ENCODE measurements around the gene LINGO3. TPM values are rescaled to one million over a fixed set of nuclear protein-coding genes. Genes with fewer than 3 reads are reported as not detected.

The LINGO3 gene
- total and polyA plus RNA-seq, 2 of the 8 experiments (the other 6 are each of a cell fraction or from before 2014, with no cell fraction given) = 0.59 TPM; not detected in 1

- TF ChIP-seq KDM4A (IDR thresholded peaks at IDR 0.05; ENCODE audit: low read depth, low read length, severe bottlenecking) (no peak), TCF12 (IDR thresholded peaks at IDR 0.05; ENCODE audit: low read depth, low read length) (no peak), NANOG (IDR thresholded peaks at IDR 0.05; ENCODE audit: insufficient read depth, low read depth, low read length, poor library complexity, severe bottlenecking) (no peak), HDAC6 (IDR thresholded peaks at IDR 0.05; ENCODE audit: low read depth, low read length) (no peak), CEBPB (IDR thresholded peaks at IDR 0.05; ENCODE audit: low read depth, low read length) (no peak), ASH2L (IDR thresholded peaks at IDR 0.05; ENCODE audit: low read length) (no peak), SRF (IDR thresholded peaks at IDR 0.05; ENCODE audit: low read depth, low read length) (no peak), RAD21 (IDR thresholded peaks at IDR 0.05 in 1 of 2, conservative IDR thresholded peaks at IDR 0.05 in 1 of 2; ENCODE audit: low read depth in 2 of 2, low read length in 2 of 2) (no peak), KDM1A (IDR thresholded peaks at IDR 0.05; ENCODE audit: borderline replicate concordance, low read length) (no peak), POLR2AphosphoS5 (IDR thresholded peaks at IDR 0.05; ENCODE audit: low read depth, low read length) (no peak), TAF7 (optimal IDR thresholded peaks at IDR 0.05; ENCODE audit: borderline replicate concordance, low read depth, low read length) (no peak)
- TF ChIP-seq, protein P1, sequence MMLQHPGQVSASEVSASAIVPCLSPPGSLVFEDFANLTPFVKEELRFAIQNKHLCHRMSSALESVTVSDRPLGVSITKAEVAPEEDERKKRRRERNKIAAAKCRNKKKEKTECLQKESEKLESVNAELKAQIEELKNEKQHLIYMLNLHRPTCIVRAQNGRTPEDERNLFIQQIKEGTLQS (IDR thresholded peaks at IDR 0.05; ENCODE audit: insufficient read depth, low read depth, low read length) = no peak
These were observed 28.8 kb upstream of the LINGO3 start (continued) for GRCh38 chr19:2336528-2337328.
